ENCODE measurements around the gene BLM. TPM values are rescaled to one million over a fixed set of nuclear protein-coding genes. Genes with fewer than 3 reads are reported as not detected.

The BLM gene
- total and polyA plus RNA-seq, 2 of the 8 experiments (the other 6 are each of a cell fraction or from before 2014, with no cell fraction given), result 15.2 to 46.7 TPM

DNA sequence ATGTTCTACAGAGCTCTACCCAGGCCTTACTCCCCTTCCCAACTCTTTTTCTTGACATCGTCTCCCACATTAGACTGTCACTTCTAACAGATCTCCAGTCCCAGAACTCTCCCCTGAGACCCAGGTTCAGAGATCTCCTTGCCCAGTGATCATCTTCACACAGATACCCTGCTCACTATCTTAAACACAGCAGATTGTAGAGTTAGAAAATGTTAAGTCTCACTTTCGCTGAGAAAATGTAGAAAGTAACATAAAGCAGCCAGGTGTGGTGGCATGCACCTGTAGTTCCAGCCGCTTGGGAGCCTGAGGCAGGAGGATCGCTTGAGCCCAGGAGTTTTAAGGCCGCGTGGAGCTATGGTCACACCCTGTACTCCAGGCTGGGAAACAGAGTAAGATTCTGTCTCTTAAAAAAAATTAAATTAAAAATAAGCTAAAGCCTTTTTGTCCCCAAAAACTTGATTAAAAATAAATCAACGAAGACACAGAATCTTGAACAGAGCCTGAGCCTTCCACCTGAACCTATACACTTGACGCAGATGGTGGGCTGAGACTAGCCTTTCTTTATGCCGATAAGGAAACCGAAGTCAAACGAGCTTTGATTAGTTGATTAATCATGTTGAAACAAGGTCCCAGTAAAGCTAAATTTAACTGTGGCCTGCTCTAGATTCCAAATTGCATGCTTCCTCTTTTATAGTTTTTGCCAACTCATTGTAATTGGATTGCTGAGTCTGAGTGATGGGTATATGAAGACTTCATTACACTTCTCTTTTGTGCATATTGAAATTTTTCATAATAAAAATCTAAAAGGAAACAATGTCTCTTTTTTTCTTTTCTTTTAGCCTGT lies 31.3 kb upstream of the BLM start (continued):
- TF ChIP-seq NRF1 (IDR thresholded peaks at IDR 0.05; ENCODE audit: low read depth, low read length) (no peak), TCF12 (IDR thresholded peaks at IDR 0.05; ENCODE audit: low read depth, low read length) (no peak), KDM4A (IDR thresholded peaks at IDR 0.05; ENCODE audit: low read depth, low read length, severe bottlenecking) (no peak), PHF8 (conservative IDR thresholded peaks at IDR 0.05; ENCODE audit: low read depth, low read length) (no peak), SRF (IDR thresholded peaks at IDR 0.05; ENCODE audit: low read depth, low read length) (no peak)
- TF ChIP-seq, protein P1, sequence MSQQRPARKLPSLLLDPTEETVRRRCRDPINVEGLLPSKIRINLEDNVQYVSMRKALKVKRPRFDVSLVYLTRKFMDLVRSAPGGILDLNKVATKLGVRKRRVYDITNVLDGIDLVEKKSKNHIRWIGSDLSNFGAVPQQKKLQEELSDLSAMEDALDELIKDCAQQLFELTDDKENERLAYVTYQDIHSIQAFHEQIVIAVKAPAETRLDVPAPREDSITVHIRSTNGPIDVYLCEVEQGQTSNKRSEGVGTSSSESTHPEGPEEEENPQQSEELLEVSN (IDR thresholded peaks at IDR 0.05), result no peak

Measured in H1 (cell line).